Ectodermal cell (in vitro differentiated cells): ENCODE results near the gene CLEC19A.
"Not testable (repeated sequence)": the region's sequence is repeated elsewhere in the genome, so short reads cannot be mapped to it uniquely, and the experiment has no call there.

Experiments
- H3K27ac ChIP-seq: 2 replicates; pipeline ENCODE4 v1.7.0; 2013; ENCODE audit warnings: mild to moderate bottlenecking, low read depth, low read length; ENCODE audit not compliant: insufficient read depth, poor library complexity, severe bottlenecking
- H3K27me3 ChIP-seq: 2 replicates; pipeline ENCODE4 v1.7.0; 2013; ENCODE audit warnings: mild to moderate bottlenecking, low read length; ENCODE audit not compliant: insufficient read depth, control insufficient read depth, poor library complexity, severe bottlenecking
- H3K36me3 ChIP-seq: one replicate; pipeline ENCODE4 v1.7.0; 2013; ENCODE audit warnings: low read length; ENCODE audit not compliant: control insufficient read depth, insufficient read depth
- H3K4me1 ChIP-seq: one replicate; pipeline ENCODE4 v1.7.0; 2013; ENCODE audit warnings: low read length; ENCODE audit not compliant: control insufficient read depth, insufficient read depth
- H3K4me3 ChIP-seq: 2 replicates; pipeline ENCODE4 v1.7.0; 2013; ENCODE audit warnings: low read depth, low read length, control low read depth; ENCODE audit not compliant: insufficient read depth
- H3K9me3 ChIP-seq: 2 replicates; pipeline ENCODE4 v1.7.0; 2013; ENCODE audit warnings: mild to moderate bottlenecking, low read length, moderate library complexity; ENCODE audit not compliant: control insufficient read depth
- WGBS, 2 experiments: methylation state at CpG; one replicate each; pipeline ENCODE4 v1.1.7; 2013; ENCODE audit warnings: missing lambda C conversion rate in 2 of 2; 5-methylcytosine and 5-hydroxymethylcytosine counted together

CLEC19A gene

GRCh38 chr16:19315889-19316433 lies 30.4 kb downstream of the CLEC19A start:
- Histone ChIP-seq H3K9me3 (peaks cover 4% of the 10 kb centered on the region), H3K4me1 (peaks cover 14% of the 10 kb centered on the region), H3K27me3 (no peaks in the 10 kb centered on the region), H3K27ac (no peak overlapping the region), H3K4me3 (no peak overlapping the region), H3K36me3 (no peaks in the 10 kb centered on the region)
- WGBS, 2 experiments, result 81 to 86% methylated on average over 3 to 5 of the region's 5 CpGs

- Histone ChIP-seq H3K36me3 (no peaks in the 10 kb centered on the region), H3K4me1 (peaks cover 14% of the 10 kb centered on the region), H3K27me3 (no peaks in the 10 kb centered on the region), H3K27ac (no peak overlapping the region), H3K9me3 (peaks cover 4% of the 10 kb centered on the region), H3K4me3 (no peak overlapping the region)
- WGBS, 2 experiments, result 34 to 43% methylated on average over 7 of the region's 7 CpGs
Observed at GRCh38 chr16:19316846-19317245, 31.3 kb downstream of the CLEC19A start.

GRCh38 chr16:19321186-19321585 lies 35.7 kb downstream of the CLEC19A start:
- not testable (repeated sequence) for H3K27ac ChIP-seq, H3K9me3 ChIP-seq, H3K4me3 ChIP-seq, H3K27me3 ChIP-seq, H3K36me3 ChIP-seq
- 88 to 93% methylated on average over 2 of the region's 2 CpGs for WGBS, 2 experiments
- H3K4me1 ChIP-seq, result peaks cover 11% of the 10 kb centered on the region

GRCh38 chr16:19323596-19323995 lies 38.1 kb downstream of the CLEC19A start:
- Histone ChIP-seq H3K4me1 (no peaks in the 10 kb centered on the region), H3K36me3 (no peaks in the 10 kb centered on the region), H3K27ac (no peak overlapping the region), H3K27me3 (no peaks in the 10 kb centered on the region), H3K4me3 (no peak overlapping the region), H3K9me3 (no peaks in the 10 kb centered on the region)
- 71 to 74% methylated on average over 3 of the region's 3 CpGs for WGBS, 2 experiments

- H3K4me3 ChIP-seq, result no peak overlapping the region
- H3K9me3 ChIP-seq, result no peaks in the 10 kb centered on the region
- H3K27ac ChIP-seq, result no peak overlapping the region
- H3K36me3 ChIP-seq, result no peaks in the 10 kb centered on the region
- H3K4me1 ChIP-seq, result no peaks in the 10 kb centered on the region
- WGBS, 2 experiments, result 100% methylated on average over 1 of the region's 1 CpG; no CpG with 5 or more reads in 1 of the 2 experiments
- no peaks in the 10 kb centered on the region for H3K27me3 ChIP-seq
Observed at GRCh38 chr16:19328364-19328763, 42.8 kb downstream of the CLEC19A start.

- H3K4me3 ChIP-seq, result no peak overlapping the region
- H3K36me3 ChIP-seq, result no peaks in the 10 kb centered on the region
- 92 to 100% methylated on average over 1 of the region's 1 CpG for WGBS, 2 experiments
- no peaks in the 10 kb centered on the region for H3K9me3 ChIP-seq
- H3K27ac ChIP-seq, result no peak overlapping the region
- H3K27me3 ChIP-seq, result no peaks in the 10 kb centered on the region
- H3K4me1 ChIP-seq, result no peaks in the 10 kb centered on the region
Observed at GRCh38 chr16:19329932-19330331, 44.4 kb downstream of the CLEC19A start.

GRCh38 chr16:19330841-19331397 lies 45.4 kb downstream of the CLEC19A start:
- no peak overlapping the region for H3K27ac ChIP-seq
- 60 to 78% methylated on average over 6 of the region's 6 CpGs for WGBS, 2 experiments
- no peaks in the 10 kb centered on the region for H3K4me1 ChIP-seq
- no peaks in the 10 kb centered on the region for H3K9me3 ChIP-seq
- no peak overlapping the region for H3K4me3 ChIP-seq
- no peaks in the 10 kb centered on the region for H3K36me3 ChIP-seq
- H3K27me3 ChIP-seq, result no peaks in the 10 kb centered on the region

- no peaks in the 10 kb centered on the region for H3K4me1 ChIP-seq
- no peak overlapping the region for H3K27ac ChIP-seq
- no peak overlapping the region for H3K4me3 ChIP-seq
- no peaks in the 10 kb centered on the region for H3K27me3 ChIP-seq
- 88 to 91% methylated on average over 4 of the region's 4 CpGs for WGBS, 2 experiments
- H3K36me3 ChIP-seq, result no peaks in the 10 kb centered on the region
- H3K9me3 ChIP-seq, result no peaks in the 10 kb centered on the region
Observed at GRCh38 chr16:19331794-19332193, 46.3 kb downstream of the CLEC19A start.

- H3K27ac ChIP-seq, result no peak overlapping the region
- 83 to 86% methylated on average over 3 of the region's 3 CpGs for WGBS, 2 experiments
- no peaks in the 10 kb centered on the region for H3K9me3 ChIP-seq
- no peaks in the 10 kb centered on the region for H3K36me3 ChIP-seq
- no peak overlapping the region for H3K4me3 ChIP-seq
- H3K4me1 ChIP-seq, result no peaks in the 10 kb centered on the region
- H3K27me3 ChIP-seq, result no peaks in the 10 kb centered on the region
Observed at GRCh38 chr16:19338335-19338734, 52.8 kb downstream of the CLEC19A start.

- Histone ChIP-seq H3K36me3 (no peaks in the 10 kb centered on the region), H3K9me3 (no peaks in the 10 kb centered on the region), H3K4me3 (no peak overlapping the region), H3K27me3 (no peaks in the 10 kb centered on the region), H3K4me1 (peaks cover 10% of the 10 kb centered on the region), H3K27ac (no peak overlapping the region)
- 78 to 82% methylated on average over 9 of the region's 9 CpGs for WGBS, 2 experiments
Observed at GRCh38 chr16:19344224-19344801, 58.8 kb downstream of the CLEC19A start.
